OCI-LY3 (cell line): ENCODE data around the gene ACAT2.

Experiments
- CTCF ChIP-seq: fragments of 200-600, 300-600 bp; sonication (generic); IDR thresholded peaks from 2 replicates; pipeline ENCODE4 v1.5.1; 2014; ENCODE audit warnings: antibody characterized with exemption, low read length, low read depth
- EZH2phosphoT487 ChIP-seq: fragments of 200-600 bp; shearing (Covaris generic); IDR thresholded peaks from 2 replicates; pipeline ENCODE4 v1.6.1; 2018; ENCODE audit warnings: antibody characterized with exemption, mixed run types, low read depth

- no peak for TF ChIP-seq CTCF
- TF ChIP-seq EZH2phosphoT487 = no peak
Observed at GRCh38 chr6:159723259-159723658, 38.6 kb upstream of the ACAT2 start.
